ENCODE results near the gene ERF. TPM values are rescaled to one million over a fixed set of nuclear protein-coding genes. Genes with fewer than 3 reads are reported as not detected.

ERF gene
- total RNA-seq, 1 donor from 2014 or later = 109 TPM

DNA sequence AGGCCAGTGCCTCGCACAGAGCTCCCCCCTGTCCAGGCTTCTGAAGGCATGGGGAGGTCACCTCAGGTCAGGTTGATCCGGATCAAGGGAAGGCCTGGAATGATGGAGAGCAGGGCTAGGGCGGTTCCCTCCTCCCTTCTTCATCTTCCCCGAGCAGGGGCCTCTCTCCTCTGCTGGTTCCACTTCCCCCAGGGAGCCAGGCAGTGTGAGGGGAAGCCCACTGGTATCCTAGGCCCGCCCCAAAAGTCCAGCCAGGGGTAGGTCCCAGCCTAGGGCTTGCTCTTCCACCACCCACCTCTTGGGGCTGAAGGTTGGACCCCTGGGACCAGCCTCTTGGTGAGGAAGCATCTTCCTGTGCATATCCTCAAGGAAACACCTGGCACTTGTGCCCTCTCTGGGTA is 30.6 kb upstream of the ERF start:
- peaks cover 11% of the 10 kb centered on the region for H3K27me3 Mint-ChIP-seq (ENCODE audit: unreplicated experiment)
- H3K9me3 Mint-ChIP-seq (ENCODE audit: unreplicated experiment) = no peaks in the 10 kb centered on the region
- no peak overlapping the region for H3K27ac Mint-ChIP-seq (ENCODE audit: unreplicated experiment)
- H3K4me3 Mint-ChIP-seq (ENCODE audit: unreplicated experiment) = peak overlapping the region; percentile 62
- peaks cover 9% of the 10 kb centered on the region for H3K36me3 Mint-ChIP-seq (ENCODE audit: low read depth, unreplicated experiment)
- peaks cover 25% of the 10 kb centered on the region for H3K4me1 Mint-ChIP-seq (ENCODE audit: unreplicated experiment)
- no peak for DNase-seq (ENCODE audit: low spot score)
- TF ChIP-seq, protein P1, sequence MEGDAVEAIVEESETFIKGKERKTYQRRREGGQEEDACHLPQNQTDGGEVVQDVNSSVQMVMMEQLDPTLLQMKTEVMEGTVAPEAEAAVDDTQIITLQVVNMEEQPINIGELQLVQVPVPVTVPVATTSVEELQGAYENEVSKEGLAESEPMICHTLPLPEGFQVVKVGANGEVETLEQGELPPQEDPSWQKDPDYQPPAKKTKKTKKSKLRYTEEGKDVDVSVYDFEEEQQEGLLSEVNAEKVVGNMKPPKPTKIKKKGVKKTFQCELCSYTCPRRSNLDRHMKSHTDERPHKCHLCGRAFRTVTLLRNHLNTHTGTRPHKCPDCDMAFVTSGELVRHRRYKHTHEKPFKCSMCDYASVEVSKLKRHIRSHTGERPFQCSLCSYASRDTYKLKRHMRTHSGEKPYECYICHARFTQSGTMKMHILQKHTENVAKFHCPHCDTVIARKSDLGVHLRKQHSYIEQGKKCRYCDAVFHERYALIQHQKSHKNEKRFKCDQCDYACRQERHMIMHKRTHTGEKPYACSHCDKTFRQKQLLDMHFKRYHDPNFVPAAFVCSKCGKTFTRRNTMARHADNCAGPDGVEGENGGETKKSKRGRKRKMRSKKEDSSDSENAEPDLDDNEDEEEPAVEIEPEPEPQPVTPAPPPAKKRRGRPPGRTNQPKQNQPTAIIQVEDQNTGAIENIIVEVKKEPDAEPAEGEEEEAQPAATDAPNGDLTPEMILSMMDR (IDR thresholded peaks at IDR 0.05; ENCODE audit: unreplicated experiment) = no peak

DNA sequence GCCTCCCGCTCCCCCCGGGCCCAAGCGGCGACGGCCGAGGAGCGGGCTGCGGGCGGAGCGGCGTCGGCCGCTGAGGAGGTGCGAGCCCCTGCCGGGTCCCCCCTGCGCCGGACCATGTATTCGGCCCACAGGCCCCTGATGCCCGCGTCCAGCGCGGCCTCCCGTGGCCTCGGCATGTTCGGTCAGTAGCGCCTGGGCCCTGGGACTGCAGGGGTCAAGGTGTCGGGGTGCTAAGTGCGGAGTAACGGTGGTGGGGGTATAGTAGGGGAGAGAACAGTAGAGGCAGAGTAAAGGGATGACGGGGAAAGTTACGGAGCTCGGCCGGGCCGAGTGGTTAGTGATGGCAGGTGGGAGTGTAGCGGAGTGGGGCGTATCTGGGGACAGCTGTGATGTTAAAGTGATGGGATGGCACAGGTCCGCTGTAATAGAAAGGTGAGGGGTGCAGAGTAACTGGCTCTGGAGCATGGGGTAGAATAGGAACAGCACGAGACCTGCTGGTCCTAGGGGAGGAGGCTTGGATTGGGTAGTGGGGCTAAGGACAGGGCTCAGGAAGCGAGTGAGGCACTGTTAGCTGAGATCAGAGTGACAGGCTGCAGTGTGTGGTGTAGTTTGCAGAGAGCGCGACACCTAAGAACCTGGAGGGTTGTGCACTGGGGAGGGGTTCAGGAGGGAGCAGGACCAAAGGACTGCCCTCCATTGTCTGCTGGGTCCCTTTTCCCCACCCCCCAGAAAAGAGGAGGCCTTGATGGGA is 29.8 kb upstream of the ERF start:
- TF ChIP-seq, protein P1 (IDR thresholded peaks at IDR 0.05; ENCODE audit: unreplicated experiment) = no peak
- H3K36me3 Mint-ChIP-seq (ENCODE audit: low read depth, unreplicated experiment) = peaks cover 9% of the 10 kb centered on the region
- no peaks in the 10 kb centered on the region for H3K9me3 Mint-ChIP-seq (ENCODE audit: unreplicated experiment)
- DNase-seq (ENCODE audit: low spot score) = no peak
- peaks cover 25% of the 10 kb centered on the region for H3K4me1 Mint-ChIP-seq (ENCODE audit: unreplicated experiment)
- peak overlapping the region; percentile 97 for H3K4me3 Mint-ChIP-seq (ENCODE audit: unreplicated experiment)
- peaks cover 11% of the 10 kb centered on the region for H3K27me3 Mint-ChIP-seq (ENCODE audit: unreplicated experiment)
- H3K27ac Mint-ChIP-seq (ENCODE audit: unreplicated experiment) = peak overlapping the region; percentile 84

DNA sequence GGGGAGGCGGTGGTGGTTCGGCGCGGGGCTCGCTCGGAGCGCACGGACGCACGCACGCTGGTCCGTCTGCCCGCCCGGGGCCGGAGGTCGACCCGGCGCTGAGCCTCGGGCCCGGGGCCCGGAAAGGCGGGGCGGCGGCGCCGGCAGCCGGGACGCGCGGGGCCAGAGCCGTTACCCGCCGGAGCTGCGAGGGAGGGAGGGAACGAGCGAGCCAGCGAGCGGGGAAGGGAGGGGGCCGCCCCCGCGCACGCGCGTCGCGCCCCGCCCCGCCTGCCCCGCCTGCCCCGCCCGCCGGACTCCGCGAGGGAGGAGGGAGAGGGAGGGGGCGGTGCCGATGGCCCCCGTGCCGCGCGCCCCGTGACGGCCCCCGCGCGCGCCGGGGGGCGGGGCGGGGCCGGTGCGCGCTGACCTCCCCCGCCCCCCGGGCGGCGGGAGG is 29.2 kb upstream of the ERF start:
- Mint-ChIP-seq H3K27ac (ENCODE audit: unreplicated experiment) (no peak overlapping the region), H3K9me3 (ENCODE audit: unreplicated experiment) (no peaks in the 10 kb centered on the region), H3K27me3 (ENCODE audit: unreplicated experiment) (peaks cover 15% of the 10 kb centered on the region), H3K4me3 (ENCODE audit: unreplicated experiment) (no peak overlapping the region), H3K36me3 (ENCODE audit: low read depth, unreplicated experiment) (peaks cover 15% of the 10 kb centered on the region), H3K4me1 (ENCODE audit: unreplicated experiment) (peaks cover 31% of the 10 kb centered on the region)
- DNase-seq (ENCODE audit: low spot score) = peak; percentile 54
- TF ChIP-seq, protein P1 (IDR thresholded peaks at IDR 0.05; ENCODE audit: unreplicated experiment) = no peak

DNA sequence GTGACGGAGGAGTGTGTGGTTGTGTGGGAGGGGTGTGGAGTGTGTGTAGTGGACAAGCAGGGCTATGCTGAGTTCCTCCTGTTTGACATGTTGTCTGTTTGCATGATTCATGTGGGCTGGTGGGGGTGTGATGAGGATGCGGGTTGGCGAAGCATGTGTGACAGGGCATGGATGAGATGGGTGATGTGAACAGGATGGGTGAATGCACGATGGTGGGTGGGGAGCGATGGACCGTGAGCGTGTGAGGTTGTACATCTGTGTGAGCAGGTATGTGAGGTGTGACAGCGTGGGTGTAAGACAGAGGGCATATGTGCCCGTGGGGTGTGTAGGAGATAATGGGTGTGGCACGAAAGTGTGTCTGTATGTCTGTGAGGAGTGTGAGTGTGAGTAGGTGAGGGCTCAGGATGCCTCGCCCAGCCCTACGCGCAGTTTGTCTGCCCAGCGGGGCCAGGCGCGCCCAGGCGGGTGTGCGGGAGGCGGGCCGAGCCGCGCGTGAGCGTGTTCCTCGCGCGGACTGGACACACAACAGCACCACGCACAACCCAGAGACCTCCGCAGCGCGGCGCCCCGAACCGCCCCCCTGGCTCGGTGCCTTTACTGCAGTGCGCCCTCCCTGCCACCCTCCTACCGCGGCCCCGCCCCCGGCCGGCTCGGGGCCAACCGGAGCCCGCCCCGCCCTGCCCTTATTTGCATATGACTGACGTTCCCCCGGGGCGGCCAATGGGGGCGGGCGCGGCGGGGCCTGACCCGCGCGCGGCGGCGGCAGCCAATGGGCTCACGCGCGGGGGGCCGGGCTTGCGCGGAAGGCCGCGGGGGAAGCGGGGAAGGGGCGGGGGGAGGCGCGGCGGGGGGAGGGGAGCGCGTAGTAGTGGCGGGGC is 28.5 kb upstream of the ERF start:
- Mint-ChIP-seq H3K4me1 (ENCODE audit: unreplicated experiment) (peaks cover 38% of the 10 kb centered on the region), H3K36me3 (ENCODE audit: low read depth, unreplicated experiment) (peaks cover 15% of the 10 kb centered on the region), H3K27me3 (ENCODE audit: unreplicated experiment) (peaks cover 15% of the 10 kb centered on the region), H3K27ac (ENCODE audit: unreplicated experiment) (no peak overlapping the region), H3K9me3 (ENCODE audit: unreplicated experiment) (no peaks in the 10 kb centered on the region), H3K4me3 (ENCODE audit: unreplicated experiment) (no peak overlapping the region)
- DNase-seq (ENCODE audit: low spot score) = peak; percentile 97
- TF ChIP-seq, protein P1 (IDR thresholded peaks at IDR 0.05; ENCODE audit: unreplicated experiment) = no peak

Data from endothelial cell (in vitro differentiated cells).